Measurements from ENCODE around the gene MED7. TPM values are rescaled to one million over a fixed set of nuclear protein-coding genes. Genes with fewer than 3 reads are reported as not detected.

Gene MED7
- total RNA-seq, 4 donors from 2014 or later, result 7.1 to 14.5 (median 8.6) TPM

GRCh38 chr5:157108976-157109375 lies 33.7 kb downstream of the MED7 start, which contains the start of gene HAVCR2:
TSS of gene HAVCR2 (minus strand) at chr5:157109044. CDS start at chr5:157108983, 61 bp downstream.
- DNase-seq (ENCODE audit: low spot score) (no peak), ATAC-seq (ENCODE audit: low FRiP score) (no peak)
- TF ChIP-seq CTCF (IDR thresholded peaks at IDR 0.05), result no peak

GRCh38 chr5:157107508-157107907 lies 35.2 kb downstream of the MED7 start:
- ATAC-seq (ENCODE audit: low FRiP score), result no peak
- DNase-seq (ENCODE audit: low spot score), result no peak
- no peak for TF ChIP-seq CTCF (IDR thresholded peaks at IDR 0.05)

GRCh38 chr5:157106630-157107461 lies 35.8 kb downstream of the MED7 start:
- TF ChIP-seq CTCF (IDR thresholded peaks at IDR 0.05), result no peak
- DNase-seq (ENCODE audit: low spot score), result no peak
- no peak for ATAC-seq (ENCODE audit: low FRiP score)

DNA sequence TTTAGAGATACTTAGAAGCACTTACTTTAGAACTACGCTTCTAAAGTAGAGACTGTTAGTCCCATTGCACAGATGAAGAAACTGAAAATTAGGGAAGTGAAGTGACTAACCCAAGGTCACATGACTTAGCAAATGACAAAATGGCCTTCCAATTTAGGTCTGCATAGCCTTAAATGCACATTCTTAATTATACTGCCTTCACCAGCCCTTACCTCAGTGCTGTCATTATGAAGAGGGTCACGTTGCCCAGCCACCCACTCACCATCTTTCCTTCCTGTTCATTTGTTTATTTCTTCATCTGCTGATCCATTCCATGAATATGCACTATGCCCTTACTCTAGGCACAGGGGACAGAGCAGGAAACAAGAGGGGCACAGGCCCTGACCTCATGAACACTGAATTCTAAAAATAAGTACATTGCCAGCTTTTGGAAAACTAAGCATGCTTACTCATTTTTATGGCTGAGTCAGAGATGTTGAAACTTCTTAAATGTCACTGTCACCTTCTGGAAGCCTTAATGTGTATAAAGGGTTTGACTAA lies 42.5 kb downstream of the MED7 start:
- no peak for DNase-seq (ENCODE audit: low spot score)
- TF ChIP-seq CTCF (IDR thresholded peaks at IDR 0.05), result no peak
- peak; percentile 48 for ATAC-seq (ENCODE audit: low FRiP score)

DNA sequence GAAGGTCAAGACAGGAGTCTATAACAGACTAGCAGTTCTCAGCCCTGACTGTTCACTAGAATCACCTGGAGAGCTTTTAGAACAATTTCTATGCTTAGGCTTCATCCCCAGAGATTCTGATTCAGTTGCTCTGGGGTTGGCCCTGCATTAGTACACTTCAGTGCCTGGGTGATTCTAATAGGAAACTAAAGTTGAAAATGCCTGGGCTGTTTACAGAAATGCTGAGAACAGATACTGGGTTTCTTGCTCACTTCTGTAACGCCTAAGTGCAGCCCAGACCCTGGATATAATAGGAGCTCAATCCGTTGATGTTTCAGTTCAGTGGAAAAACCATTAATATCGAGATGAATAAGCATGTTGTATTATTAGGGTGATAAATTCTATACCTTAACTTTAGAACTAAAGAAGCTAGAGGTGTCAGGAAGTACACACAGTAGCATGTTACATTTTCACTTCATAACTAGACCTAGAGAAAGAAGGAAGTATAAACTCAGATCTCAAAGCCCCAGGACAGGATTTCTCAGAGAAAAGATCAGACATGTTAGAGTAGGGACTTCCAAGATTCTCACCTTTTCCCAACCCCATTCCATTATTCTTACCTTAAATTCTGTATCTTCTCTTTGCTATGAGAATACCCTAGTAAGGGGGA lies 54.2 kb downstream of the MED7 start:
- no peak for ATAC-seq (ENCODE audit: low FRiP score)
- TF ChIP-seq CTCF (IDR thresholded peaks at IDR 0.05), result no peak
- DNase-seq (ENCODE audit: low spot score), result no peak

Other genes starting within 250 kb of the MED7 start
- gene TIMD4, start 179.6 kb downstream of the MED7 start, total RNA-seq, result 1 to 10 TPM in 3 of 4 donors, under 1 TPM in 1; 0.96 to 6.0 (median 1.2) TPM
- 1 to 10 TPM in 2 of 4 donors, under 1 TPM in 1, not detected in 1; 0.19 to 2.2 (median 1.1) TPM for gene HAVCR1, start 83.7 kb downstream of the MED7 start, total RNA-seq
- 10 to 100 TPM; 11.7 to 84.9 (median 17.1) TPM for gene HAVCR2, start 33.8 kb downstream of the MED7 start, total RNA-seq
- gene GARIN3, start 23.4 kb upstream of the MED7 start, total RNA-seq, result not detected
- gene ITK, start 38.0 kb upstream of the MED7 start, total RNA-seq, result 10 to 100 TPM in 1 of 4 donors, 1 to 10 TPM in 3; 2.0 to 17.2 (median 5.3) TPM
- gene CYFIP2, start 123.3 kb upstream of the MED7 start, total RNA-seq, result 10 to 100 TPM; 12.7 to 25.5 (median 15.8) TPM